Measurements from ENCODE around the gene GPRC5C.

DNA sequence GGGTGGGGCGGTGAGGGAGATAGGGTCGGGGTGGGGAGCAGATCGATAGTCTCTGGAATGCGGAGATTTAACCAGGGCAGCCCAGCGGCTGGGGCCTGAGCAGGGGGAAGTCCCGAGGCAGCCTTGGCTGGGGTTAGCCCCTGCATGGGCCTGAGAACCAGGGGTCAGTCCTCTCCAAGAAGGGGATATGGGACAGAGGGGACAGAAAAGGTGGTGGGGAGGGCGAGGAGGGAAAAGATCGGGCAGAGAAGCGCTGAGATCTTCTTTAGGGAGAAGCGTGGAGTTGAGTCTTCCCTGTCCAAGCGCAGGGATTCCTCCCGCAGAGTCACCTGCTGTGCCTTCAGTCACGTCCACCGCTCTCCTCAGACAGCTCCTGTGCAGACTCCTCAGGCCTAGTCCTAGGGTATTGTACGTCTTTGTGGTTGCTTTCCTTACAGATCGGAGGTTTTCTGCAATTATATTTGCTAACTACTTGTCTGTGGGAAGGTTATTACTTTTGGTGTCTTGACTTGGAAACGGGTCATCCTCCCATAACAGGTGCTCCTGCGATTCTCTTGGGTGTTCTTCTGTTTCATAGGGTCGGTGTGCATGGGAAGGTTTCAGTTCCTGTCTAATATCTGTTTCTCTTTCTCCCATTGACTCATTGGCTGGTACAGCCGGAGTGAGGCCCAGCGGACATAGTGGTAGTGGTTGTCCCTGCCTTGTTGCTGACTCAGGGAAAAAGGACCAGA, 35.5 kb downstream of the GPRC5C start:
- TF ChIP-seq, protein P1, sequence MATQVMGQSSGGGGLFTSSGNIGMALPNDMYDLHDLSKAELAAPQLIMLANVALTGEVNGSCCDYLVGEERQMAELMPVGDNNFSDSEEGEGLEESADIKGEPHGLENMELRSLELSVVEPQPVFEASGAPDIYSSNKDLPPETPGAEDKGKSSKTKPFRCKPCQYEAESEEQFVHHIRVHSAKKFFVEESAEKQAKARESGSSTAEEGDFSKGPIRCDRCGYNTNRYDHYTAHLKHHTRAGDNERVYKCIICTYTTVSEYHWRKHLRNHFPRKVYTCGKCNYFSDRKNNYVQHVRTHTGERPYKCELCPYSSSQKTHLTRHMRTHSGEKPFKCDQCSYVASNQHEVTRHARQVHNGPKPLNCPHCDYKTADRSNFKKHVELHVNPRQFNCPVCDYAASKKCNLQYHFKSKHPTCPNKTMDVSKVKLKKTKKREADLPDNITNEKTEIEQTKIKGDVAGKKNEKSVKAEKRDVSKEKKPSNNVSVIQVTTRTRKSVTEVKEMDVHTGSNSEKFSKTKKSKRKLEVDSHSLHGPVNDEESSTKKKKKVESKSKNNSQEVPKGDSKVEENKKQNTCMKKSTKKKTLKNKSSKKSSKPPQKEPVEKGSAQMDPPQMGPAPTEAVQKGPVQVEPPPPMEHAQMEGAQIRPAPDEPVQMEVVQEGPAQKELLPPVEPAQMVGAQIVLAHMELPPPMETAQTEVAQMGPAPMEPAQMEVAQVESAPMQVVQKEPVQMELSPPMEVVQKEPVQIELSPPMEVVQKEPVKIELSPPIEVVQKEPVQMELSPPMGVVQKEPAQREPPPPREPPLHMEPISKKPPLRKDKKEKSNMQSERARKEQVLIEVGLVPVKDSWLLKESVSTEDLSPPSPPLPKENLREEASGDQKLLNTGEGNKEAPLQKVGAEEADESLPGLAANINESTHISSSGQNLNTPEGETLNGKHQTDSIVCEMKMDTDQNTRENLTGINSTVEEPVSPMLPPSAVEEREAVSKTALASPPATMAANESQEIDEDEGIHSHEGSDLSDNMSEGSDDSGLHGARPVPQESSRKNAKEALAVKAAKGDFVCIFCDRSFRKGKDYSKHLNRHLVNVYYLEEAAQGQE (tag by site-specific recombination; IDR thresholded peaks at IDR 0.05), result no peak
- TF ChIP-seq, protein P2, sequence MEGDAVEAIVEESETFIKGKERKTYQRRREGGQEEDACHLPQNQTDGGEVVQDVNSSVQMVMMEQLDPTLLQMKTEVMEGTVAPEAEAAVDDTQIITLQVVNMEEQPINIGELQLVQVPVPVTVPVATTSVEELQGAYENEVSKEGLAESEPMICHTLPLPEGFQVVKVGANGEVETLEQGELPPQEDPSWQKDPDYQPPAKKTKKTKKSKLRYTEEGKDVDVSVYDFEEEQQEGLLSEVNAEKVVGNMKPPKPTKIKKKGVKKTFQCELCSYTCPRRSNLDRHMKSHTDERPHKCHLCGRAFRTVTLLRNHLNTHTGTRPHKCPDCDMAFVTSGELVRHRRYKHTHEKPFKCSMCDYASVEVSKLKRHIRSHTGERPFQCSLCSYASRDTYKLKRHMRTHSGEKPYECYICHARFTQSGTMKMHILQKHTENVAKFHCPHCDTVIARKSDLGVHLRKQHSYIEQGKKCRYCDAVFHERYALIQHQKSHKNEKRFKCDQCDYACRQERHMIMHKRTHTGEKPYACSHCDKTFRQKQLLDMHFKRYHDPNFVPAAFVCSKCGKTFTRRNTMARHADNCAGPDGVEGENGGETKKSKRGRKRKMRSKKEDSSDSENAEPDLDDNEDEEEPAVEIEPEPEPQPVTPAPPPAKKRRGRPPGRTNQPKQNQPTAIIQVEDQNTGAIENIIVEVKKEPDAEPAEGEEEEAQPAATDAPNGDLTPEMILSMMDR (tag by site-specific recombination; IDR thresholded peaks at IDR 0.05), result no peak
- no peak for TF ChIP-seq RBAK (tag by site-specific recombination; IDR thresholded peaks at IDR 0.05)
